GM23338 (cell line): ENCODE data around the gene CSGALNACT2. TPM values are rescaled to one million over a fixed set of nuclear protein-coding genes. Genes with fewer than 3 reads are reported as not detected.

Experiments used
- ATAC-seq: fragments of 200-7000 bp; cut with Tn5 transposase; 3 replicates; pipeline ENCODE4 v1.9.1; 2020
- DNase-seq: peaks from one replicate; pipeline ENCODE4 v3.0.0-alpha.2; 2015; ENCODE audit warnings: low spot score
- H2AFZ ChIP-seq: fragments of 200-600 bp; sonication (generic); 2 replicates; pipeline ENCODE4 v1.8.0; 2016; ENCODE audit warnings: antibody characterized with exemption, mild to moderate bottlenecking, moderate library complexity
- H3F3A ChIP-seq: fragments of 200-600 bp; sonication (generic); replicated peaks from 2 replicates; pipeline ENCODE4 v1.8.0; 2017; ENCODE audit warnings: antibody characterized with exemption, mixed run types, low read depth
- H3K27ac ChIP-seq: fragments of 200-600 bp; sonication (generic); 2 replicates; pipeline ENCODE4 v1.6.1; 2016; ENCODE audit warnings: low read depth
- H3K27me3 ChIP-seq: fragments of 200-600 bp; sonication (generic); 2 replicates; pipeline ENCODE4 v1.8.0; 2016; ENCODE audit warnings: mild to moderate bottlenecking, mixed run types, moderate library complexity; ENCODE audit not compliant: insufficient read depth
- H3K36me3 ChIP-seq: fragments of 200-600 bp; sonication (generic); 2 replicates; pipeline ENCODE4 v1.8.0; 2016; ENCODE audit warnings: mild to moderate bottlenecking; ENCODE audit not compliant: insufficient read depth
- H3K4me1 ChIP-seq: fragments of 200-600 bp; sonication (generic); 2 replicates; pipeline ENCODE4 v1.8.0; 2016; ENCODE audit warnings: mild to moderate bottlenecking, moderate library complexity; ENCODE audit not compliant: insufficient read depth
- H3K4me2 ChIP-seq: fragments of 200-600 bp; sonication (generic); 2 replicates; pipeline ENCODE4 v1.7.1; 2017; ENCODE audit warnings: mixed run types
- H3K4me3 ChIP-seq: fragments of 200-600 bp; sonication (generic); 2 replicates; pipeline ENCODE4 v1.6.1; 2016; ENCODE audit warnings: mixed run types
- H3K79me2 ChIP-seq: fragments of 200-600 bp; sonication (generic); replicated peaks from 2 replicates; pipeline ENCODE4 v1.8.0; 2017; ENCODE audit warnings: mild to moderate bottlenecking; ENCODE audit not compliant: insufficient read depth
- H3K9me2 ChIP-seq: fragments of 200-600 bp; sonication (generic); 2 replicates; pipeline ENCODE4 v1.8.0; 2017; ENCODE audit not compliant: insufficient read depth
- H4K20me1 ChIP-seq: fragments of 200-600 bp; sonication (generic); replicated peaks from 2 replicates; pipeline ENCODE4 v1.8.0; 2017; ENCODE audit warnings: mild to moderate bottlenecking; ENCODE audit not compliant: insufficient read depth
- H3K27ac Mint-ChIP-seq: 2 replicates; pipeline ENCODE4 v1.8.0; 2020; ENCODE audit warnings: inconsistent platforms, mild to moderate bottlenecking, moderate library complexity, mixed read lengths
- H3K27me3 Mint-ChIP-seq: 3 replicates; pipeline ENCODE4 v1.8.0; 2022; ENCODE audit warnings: low read depth, mild to moderate bottlenecking, moderate library complexity, mixed read lengths, inconsistent platforms; ENCODE audit not compliant: insufficient read depth, poor library complexity
- H3K36me3 Mint-ChIP-seq: 3 replicates; pipeline ENCODE4 v1.8.0; 2021; ENCODE audit warnings: low read depth, mild to moderate bottlenecking, inconsistent platforms, moderate library complexity, mixed read lengths
- H3K4me1 Mint-ChIP-seq: 3 replicates; pipeline ENCODE4 v1.8.0; 2020; ENCODE audit warnings: mild to moderate bottlenecking, inconsistent platforms, mixed read lengths
- H3K4me3 Mint-ChIP-seq: 3 replicates; pipeline ENCODE4 v1.8.0; 2021; ENCODE audit warnings: moderate library complexity, mild to moderate bottlenecking, inconsistent platforms, mixed read lengths
- H3K9me3 Mint-ChIP-seq: 3 replicates; pipeline ENCODE4 v1.8.0; 2020; ENCODE audit warnings: moderate library complexity, mild to moderate bottlenecking, inconsistent platforms, mixed read lengths
- CREB1 ChIP-seq: fragments of 250-450 bp; sonication (Bioruptor Pico); IDR thresholded peaks from 2 replicates; pipeline ENCODE4 v1.5.0; 2020; ENCODE audit warnings: low read depth, mild to moderate bottlenecking, moderate library complexity
- EZH2 ChIP-seq: fragments of 200-600 bp; sonication (generic); IDR thresholded peaks from one replicate; pipeline ENCODE4 v1.8.0; 2017; ENCODE audit warnings: antibody characterized with exemption, mild to moderate bottlenecking, low read depth; ENCODE audit not compliant: unreplicated experiment
- EZH2phosphoT487 ChIP-seq: fragments of 200-600 bp; sonication (generic); IDR thresholded peaks from one replicate; pipeline ENCODE4 v1.8.1; 2018; ENCODE audit warnings: antibody characterized with exemption; ENCODE audit not compliant: unreplicated experiment
- JUNB ChIP-seq: IDR thresholded peaks from one replicate; pipeline ENCODE4 v1.6.1; 2016; ENCODE audit warnings: antibody characterized with exemption; ENCODE audit not compliant: unreplicated experiment
- NANOG ChIP-seq: IDR thresholded peaks from 2 replicates; pipeline ENCODE4 v1.6.1; 2016; ENCODE audit warnings: antibody characterized with exemption, borderline replicate concordance
- POLR2AphosphoS5 ChIP-seq: IDR thresholded peaks from 2 replicates; pipeline ENCODE4 v1.6.1; 2016; ENCODE audit warnings: antibody characterized with exemption, low read depth
- STAT1 ChIP-seq: IDR thresholded peaks from one replicate; pipeline ENCODE4 v1.6.1; 2016; ENCODE audit warnings: antibody characterized with exemption; ENCODE audit not compliant: unreplicated experiment
- ZNF114 ChIP-seq: fragments of 250-450 bp; sonication (Bioruptor Pico); IDR thresholded peaks from 2 replicates; pipeline ENCODE4 v1.5.0; 2020; ENCODE audit warnings: mild to moderate bottlenecking, moderate library complexity
- ZNF331 ChIP-seq: fragments of 250-450 bp; sonication (Bioruptor Pico); IDR thresholded peaks from 2 replicates; pipeline ENCODE4 v1.5.0; 2020; ENCODE audit warnings: low read depth, mild to moderate bottlenecking, moderate library complexity
- polyA plus RNA-seq: library from polyadenylated mRNA; unstranded; fragments of >200 nt; fragmentation: Nextera tagmentation; extraction: Ambion mirVana; gene quantifications from 2 replicates; pipeline ENCODE4 v1.2.1, GENCODE V29; 2016
- total RNA-seq: library from RNA; depleted of rRNA; stranded (reverse); fragments of >200 nt; shearing (Covaris generic); gene quantifications from 2 replicates; pipeline ENCODE4 v1.2.3, GENCODE V29; 2014
- TF ChIP-seq, protein P1 (sequence below): IDR thresholded peaks from one replicate; pipeline ENCODE4 v1.6.1; 2018; ENCODE audit warnings: antibody characterized with exemption; ENCODE audit not compliant: unreplicated experiment
- TF ChIP-seq, protein P2 (sequence below): IDR thresholded peaks from 2 replicates; pipeline ENCODE4 v1.6.1; 2016; ENCODE audit warnings: antibody characterized with exemption
- TF ChIP-seq, protein P3 (sequence below): fragments of 250-450 bp; sonication (Bioruptor Pico); IDR thresholded peaks from 2 replicates; pipeline ENCODE4 v1.5.0; 2020; ENCODE audit warnings: mild to moderate bottlenecking, moderate library complexity
- TF ChIP-seq, protein P4 (sequence below), 2 experiments: fragments of 200-600 bp in 1 of 2; sonication (generic) in 1 of 2; conservative IDR thresholded peaks; 2 replicates each; pipeline versions ENCODE4 v1.5.1 to v1.6.1; 2016 to 2017; ENCODE audit warnings: antibody characterized with exemption in 2 of 2, low read depth in 2 of 2, mild to moderate bottlenecking in 2 of 2, moderate library complexity in 1 of 2

Gene CSGALNACT2
- total and polyA plus RNA-seq, 2 experiments from 2014 or later: 3.0 to 4.6 TPM

DNA sequence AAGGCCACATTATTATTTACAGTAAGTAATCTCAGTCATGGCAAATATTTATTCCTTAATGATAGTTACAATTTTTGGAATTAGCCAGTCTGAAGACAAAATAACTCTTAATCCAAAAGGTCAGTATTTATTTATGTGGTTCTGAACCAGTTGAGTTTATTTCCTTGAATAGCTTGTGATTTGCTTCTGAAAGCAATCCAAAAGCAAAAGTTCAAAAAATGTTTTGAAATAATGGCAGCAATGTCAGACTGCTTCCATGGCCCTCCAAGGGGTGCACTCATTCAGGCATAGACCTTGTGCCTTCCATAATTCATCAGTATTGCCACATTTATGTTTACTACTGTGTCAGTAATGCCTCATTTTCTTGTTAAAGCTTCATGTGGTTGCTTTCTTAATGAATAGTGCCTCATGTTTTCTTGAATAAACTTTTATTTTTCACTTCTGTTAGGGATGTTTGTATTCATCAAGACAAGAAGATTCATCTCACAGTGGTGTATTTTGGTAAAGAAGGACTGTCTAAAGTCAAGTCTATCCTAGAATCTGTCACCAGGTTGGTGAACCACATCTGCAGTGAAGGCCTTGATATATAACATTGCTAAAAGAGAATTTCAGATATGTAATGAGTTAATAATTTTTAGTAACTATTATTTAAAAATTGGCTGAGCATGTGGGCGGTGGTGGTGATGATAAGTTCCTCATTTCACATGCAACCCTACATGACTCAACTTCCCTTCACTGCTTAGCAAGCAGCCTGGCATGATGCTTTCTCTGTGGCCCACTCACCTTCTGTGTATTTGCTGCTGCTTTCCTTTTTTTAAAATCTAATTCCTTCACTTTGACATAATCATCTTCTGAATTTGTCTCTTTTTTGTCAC is 22.0 kb downstream of the CSGALNACT2 start:
- H4K20me1 ChIP-seq: peaks cover 4% of the 10 kb centered on the region
- H3K4me1 ChIP-seq: no peaks in the 10 kb centered on the region
- H3K4me2 ChIP-seq: no peak overlapping the region
- TF ChIP-seq, protein P1, sequence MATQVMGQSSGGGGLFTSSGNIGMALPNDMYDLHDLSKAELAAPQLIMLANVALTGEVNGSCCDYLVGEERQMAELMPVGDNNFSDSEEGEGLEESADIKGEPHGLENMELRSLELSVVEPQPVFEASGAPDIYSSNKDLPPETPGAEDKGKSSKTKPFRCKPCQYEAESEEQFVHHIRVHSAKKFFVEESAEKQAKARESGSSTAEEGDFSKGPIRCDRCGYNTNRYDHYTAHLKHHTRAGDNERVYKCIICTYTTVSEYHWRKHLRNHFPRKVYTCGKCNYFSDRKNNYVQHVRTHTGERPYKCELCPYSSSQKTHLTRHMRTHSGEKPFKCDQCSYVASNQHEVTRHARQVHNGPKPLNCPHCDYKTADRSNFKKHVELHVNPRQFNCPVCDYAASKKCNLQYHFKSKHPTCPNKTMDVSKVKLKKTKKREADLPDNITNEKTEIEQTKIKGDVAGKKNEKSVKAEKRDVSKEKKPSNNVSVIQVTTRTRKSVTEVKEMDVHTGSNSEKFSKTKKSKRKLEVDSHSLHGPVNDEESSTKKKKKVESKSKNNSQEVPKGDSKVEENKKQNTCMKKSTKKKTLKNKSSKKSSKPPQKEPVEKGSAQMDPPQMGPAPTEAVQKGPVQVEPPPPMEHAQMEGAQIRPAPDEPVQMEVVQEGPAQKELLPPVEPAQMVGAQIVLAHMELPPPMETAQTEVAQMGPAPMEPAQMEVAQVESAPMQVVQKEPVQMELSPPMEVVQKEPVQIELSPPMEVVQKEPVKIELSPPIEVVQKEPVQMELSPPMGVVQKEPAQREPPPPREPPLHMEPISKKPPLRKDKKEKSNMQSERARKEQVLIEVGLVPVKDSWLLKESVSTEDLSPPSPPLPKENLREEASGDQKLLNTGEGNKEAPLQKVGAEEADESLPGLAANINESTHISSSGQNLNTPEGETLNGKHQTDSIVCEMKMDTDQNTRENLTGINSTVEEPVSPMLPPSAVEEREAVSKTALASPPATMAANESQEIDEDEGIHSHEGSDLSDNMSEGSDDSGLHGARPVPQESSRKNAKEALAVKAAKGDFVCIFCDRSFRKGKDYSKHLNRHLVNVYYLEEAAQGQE: no peak
- TF ChIP-seq STAT1 (no peak), ZNF114 (CRISPR knock-in tag) (no peak), POLR2AphosphoS5 (no peak), JUNB (no peak), CREB1 (no peak), NANOG (no peak), ZNF331 (no peak), EZH2 (no peak), EZH2phosphoT487 (no peak)
- TF ChIP-seq, protein P2, sequence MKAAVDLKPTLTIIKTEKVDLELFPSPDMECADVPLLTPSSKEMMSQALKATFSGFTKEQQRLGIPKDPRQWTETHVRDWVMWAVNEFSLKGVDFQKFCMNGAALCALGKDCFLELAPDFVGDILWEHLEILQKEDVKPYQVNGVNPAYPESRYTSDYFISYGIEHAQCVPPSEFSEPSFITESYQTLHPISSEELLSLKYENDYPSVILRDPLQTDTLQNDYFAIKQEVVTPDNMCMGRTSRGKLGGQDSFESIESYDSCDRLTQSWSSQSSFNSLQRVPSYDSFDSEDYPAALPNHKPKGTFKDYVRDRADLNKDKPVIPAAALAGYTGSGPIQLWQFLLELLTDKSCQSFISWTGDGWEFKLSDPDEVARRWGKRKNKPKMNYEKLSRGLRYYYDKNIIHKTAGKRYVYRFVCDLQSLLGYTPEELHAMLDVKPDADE: no peak
- TF ChIP-seq, protein P3, sequence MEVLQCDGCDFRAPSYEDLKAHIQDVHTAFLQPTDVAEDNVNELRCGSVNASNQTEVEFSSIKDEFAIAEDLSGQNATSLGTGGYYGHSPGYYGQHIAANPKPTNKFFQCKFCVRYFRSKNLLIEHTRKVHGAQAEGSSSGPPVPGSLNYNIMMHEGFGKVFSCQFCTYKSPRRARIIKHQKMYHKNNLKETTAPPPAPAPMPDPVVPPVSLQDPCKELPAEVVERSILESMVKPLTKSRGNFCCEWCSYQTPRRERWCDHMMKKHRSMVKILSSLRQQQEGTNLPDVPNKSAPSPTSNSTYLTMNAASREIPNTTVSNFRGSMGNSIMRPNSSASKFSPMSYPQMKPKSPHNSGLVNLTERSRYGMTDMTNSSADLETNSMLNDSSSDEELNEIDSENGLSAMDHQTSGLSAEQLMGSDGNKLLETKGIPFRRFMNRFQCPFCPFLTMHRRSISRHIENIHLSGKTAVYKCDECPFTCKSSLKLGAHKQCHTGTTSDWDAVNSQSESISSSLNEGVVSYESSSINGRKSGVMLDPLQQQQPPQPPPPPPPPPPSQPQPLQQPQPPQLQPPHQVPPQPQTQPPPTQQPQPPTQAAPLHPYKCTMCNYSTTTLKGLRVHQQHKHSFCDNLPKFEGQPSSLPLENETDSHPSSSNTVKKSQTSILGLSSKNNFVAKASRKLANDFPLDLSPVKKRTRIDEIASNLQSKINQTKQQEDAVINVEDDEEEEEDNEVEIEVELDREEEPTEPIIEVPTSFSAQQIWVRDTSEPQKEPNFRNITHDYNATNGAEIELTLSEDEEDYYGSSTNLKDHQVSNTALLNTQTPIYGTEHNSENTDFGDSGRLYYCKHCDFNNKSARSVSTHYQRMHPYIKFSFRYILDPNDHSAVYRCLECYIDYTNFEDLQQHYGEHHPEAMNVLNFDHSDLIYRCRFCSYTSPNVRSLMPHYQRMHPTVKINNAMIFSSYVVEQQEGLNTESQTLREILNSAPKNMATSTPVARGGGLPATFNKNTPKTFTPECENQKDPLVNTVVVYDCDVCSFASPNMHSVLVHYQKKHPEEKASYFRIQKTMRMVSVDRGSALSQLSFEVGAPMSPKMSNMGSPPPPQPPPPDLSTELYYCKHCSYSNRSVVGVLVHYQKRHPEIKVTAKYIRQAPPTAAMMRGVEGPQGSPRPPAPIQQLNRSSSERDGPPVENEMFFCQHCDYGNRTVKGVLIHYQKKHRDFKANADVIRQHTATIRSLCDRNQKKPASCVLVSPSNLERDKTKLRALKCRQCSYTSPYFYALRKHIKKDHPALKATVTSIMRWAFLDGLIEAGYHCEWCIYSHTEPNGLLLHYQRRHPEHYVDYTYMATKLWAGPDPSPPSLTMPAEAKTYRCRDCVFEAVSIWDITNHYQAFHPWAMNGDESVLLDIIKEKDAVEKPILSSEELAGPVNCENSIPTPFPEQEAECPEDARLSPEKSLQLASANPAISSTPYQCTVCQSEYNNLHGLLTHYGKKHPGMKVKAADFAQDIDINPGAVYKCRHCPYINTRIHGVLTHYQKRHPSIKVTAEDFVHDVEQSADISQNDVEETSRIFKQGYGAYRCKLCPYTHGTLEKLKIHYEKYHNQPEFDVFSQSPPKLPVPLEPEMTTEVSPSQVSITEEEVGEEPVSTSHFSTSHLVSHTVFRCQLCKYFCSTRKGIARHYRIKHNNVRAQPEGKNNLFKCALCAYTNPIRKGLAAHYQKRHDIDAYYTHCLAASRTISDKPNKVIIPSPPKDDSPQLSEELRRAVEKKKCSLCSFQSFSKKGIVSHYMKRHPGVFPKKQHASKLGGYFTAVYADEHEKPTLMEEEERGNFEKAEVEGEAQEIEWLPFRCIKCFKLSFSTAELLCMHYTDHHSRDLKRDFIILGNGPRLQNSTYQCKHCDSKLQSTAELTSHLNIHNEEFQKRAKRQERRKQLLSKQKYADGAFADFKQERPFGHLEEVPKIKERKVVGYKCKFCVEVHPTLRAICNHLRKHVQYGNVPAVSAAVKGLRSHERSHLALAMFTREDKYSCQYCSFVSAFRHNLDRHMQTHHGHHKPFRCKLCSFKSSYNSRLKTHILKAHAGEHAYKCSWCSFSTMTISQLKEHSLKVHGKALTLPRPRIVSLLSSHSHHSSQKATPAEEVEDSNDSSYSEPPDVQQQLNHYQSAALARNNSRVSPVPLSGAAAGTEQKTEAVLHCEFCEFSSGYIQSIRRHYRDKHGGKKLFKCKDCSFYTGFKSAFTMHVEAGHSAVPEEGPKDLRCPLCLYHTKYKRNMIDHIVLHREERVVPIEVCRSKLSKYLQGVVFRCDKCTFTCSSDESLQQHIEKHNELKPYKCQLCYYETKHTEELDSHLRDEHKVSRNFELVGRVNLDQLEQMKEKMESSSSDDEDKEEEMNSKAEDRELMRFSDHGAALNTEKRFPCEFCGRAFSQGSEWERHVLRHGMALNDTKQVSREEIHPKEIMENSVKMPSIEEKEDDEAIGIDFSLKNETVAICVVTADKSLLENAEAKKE: no peak
- TF ChIP-seq, protein P4, sequence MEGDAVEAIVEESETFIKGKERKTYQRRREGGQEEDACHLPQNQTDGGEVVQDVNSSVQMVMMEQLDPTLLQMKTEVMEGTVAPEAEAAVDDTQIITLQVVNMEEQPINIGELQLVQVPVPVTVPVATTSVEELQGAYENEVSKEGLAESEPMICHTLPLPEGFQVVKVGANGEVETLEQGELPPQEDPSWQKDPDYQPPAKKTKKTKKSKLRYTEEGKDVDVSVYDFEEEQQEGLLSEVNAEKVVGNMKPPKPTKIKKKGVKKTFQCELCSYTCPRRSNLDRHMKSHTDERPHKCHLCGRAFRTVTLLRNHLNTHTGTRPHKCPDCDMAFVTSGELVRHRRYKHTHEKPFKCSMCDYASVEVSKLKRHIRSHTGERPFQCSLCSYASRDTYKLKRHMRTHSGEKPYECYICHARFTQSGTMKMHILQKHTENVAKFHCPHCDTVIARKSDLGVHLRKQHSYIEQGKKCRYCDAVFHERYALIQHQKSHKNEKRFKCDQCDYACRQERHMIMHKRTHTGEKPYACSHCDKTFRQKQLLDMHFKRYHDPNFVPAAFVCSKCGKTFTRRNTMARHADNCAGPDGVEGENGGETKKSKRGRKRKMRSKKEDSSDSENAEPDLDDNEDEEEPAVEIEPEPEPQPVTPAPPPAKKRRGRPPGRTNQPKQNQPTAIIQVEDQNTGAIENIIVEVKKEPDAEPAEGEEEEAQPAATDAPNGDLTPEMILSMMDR (conservative IDR thresholded peaks at IDR 0.05; ENCODE audit: low read depth in 2 of 2): no peak
- H3K79me2 ChIP-seq: 0 out of 2 replicates have a peak, but pooled peaks cover 7% of the 10 kb centered on the region
- H3K9me2 ChIP-seq: no peaks in the 10 kb centered on the region
- H3K27me3 ChIP-seq: no peaks in the 10 kb centered on the region
- no peaks in the 10 kb centered on the region for H3K9me3 Mint-ChIP-seq
- no peak for DNase-seq
- no peaks in the 10 kb centered on the region for H3K27me3 Mint-ChIP-seq
- H3K36me3 ChIP-seq: no peaks in the 10 kb centered on the region
- H2AFZ ChIP-seq: no peak overlapping the region
- no peak overlapping the region for H3K27ac Mint-ChIP-seq
- no peak overlapping the region for H3K4me3 Mint-ChIP-seq
- ATAC-seq: no peak
- no peaks in the 10 kb centered on the region for H3F3A ChIP-seq
- H3K27ac ChIP-seq: no peak overlapping the region
- H3K4me3 ChIP-seq: no peak overlapping the region
- no peaks in the 10 kb centered on the region for H3K36me3 Mint-ChIP-seq
- H3K4me1 Mint-ChIP-seq: peaks cover 2% of the 10 kb centered on the region; the same call in 1 of the 3 replicates
